ENCODE measurements around the gene MIOS. TPM values are rescaled to one million over a fixed set of nuclear protein-coding genes. Genes with fewer than 3 reads are reported as not detected.
A peak's percentile ranks its signal among the peaks of the same experiment; 100 is the strongest.

The MIOS gene
- polyA plus RNA-seq, 3 donors = 41.1 to 51.2 (median 42.3) TPM

DNA sequence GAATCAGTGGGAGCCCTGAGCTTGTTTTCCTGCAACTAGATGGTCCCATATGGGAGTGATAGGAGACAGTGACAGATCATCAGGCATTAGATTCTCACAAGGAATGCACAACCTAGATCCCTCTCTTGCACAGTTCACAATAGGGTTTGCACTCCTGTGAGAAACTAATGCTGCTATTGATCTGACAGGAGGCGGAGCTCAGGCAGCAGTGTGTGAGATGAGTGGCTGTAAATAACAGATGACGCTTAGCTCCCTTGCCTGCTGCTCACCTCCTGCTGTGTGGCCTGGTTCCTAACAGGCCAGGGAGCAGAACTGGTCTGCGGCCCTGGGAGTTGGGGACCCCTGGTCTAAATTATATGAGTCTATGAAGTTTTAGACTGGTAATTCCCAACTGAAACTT lies 3.9 kb downstream of the MIOS start:
- no peak for DNase-seq (ENCODE audit: extremely low read depth in 1 of 11, low read depth in 9 of 11, low spot score in 4 of 11)

DNA sequence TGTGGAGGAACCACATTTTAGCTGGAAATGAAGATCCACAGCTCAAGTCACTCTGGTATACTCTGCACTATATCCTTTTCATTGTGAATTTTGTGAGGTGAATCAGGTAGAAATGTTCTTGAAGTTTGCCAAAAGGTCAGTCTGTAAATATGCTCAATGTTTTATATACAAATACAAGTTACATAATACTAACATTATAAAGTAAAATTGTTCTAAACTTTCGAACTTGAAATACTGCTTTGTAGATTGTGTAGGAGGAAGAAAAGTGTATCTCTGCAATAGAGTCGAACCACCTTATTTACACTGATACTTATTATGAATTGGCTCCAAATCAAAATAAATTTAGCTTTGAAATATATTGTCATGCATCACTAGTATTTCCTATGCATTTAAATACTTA lies 7.0 kb downstream of the MIOS start:
- no peak for DNase-seq (ENCODE audit: extremely low read depth in 1 of 11, low read depth in 9 of 11, low spot score in 4 of 11)

- DNase-seq (ENCODE audit: extremely low read depth in 1 of 11, low read depth in 9 of 11, low spot score in 4 of 11) = no peak
These were observed 9.7 kb downstream of the MIOS start for GRCh38 chr7:7576344-7576743.

DNA sequence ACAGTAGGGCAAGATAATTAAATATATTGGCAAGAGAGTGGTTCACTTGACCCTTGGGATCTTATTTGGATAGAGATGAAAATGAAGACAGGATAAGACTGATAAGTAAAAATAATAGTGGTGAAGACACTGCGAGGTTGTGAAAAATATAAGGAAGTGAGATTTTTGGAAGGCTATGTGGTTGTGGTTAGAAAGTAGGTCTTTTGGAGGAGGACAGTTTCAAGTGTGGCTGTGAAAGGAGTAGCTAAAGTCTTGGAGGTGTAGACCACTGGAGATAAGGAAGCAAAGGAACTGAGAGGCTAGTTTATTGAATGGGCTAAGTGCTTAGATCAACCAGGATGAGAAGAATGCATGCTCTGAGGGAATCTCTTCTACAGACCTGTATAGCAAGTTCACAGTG lies 11.2 kb downstream of the MIOS start:
- no peak for DNase-seq (ENCODE audit: extremely low read depth in 1 of 11, low read depth in 9 of 11, low spot score in 4 of 11)

DNA sequence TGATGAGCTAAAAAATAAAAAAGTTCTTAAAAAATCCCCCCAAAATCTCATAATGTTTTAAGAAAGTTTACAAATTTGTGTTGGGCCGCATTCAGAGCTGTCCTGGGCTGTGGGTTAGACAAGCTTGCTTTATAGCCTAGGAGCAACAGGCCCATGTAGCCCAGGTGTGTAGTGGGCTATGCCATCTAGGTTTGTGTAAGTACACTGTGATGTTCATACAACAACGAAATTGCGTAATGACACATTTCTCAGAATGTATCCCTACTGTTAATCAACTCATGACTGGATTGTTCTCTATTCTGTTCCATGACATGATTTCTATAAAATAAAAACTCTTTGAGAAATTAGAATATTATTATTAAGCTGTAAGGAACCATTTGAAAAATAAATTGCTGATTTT lies 13.0 kb downstream of the MIOS start:
- no peak for DNase-seq (ENCODE audit: extremely low read depth in 1 of 11, low read depth in 9 of 11, low spot score in 4 of 11)

DNA sequence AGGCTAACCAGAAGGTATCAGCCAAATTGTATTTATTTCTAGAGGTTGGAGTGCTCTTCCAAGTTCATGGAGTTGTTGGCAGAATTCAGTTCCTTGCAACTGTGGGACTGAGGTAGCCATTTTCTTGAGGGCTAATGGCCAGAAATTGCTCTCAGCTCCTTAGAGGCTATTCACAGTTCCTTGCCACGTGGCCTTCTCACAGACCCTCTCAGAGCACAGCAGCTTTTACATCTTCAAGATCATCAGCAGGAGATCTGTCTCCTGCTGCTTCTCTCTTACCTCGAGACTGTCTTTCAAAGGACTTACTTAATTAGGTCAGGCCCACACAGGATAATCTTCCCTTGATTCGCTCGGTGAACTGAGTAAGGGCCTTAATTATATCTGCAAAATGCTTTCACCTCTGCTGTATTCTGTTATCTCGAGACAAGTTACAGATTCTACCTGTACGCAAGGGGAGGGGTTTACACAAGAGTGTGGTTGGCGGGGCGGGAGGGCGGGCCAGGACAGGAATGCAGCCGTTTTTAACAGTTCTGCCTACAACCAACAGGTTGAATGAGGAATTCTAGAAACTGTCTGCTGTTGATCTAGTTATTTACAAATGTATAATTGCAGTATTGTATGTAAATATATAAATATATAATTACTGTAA lies 15.0 kb downstream of the MIOS start:
- DNase-seq (ENCODE audit: extremely low read depth in 1 of 11, low read depth in 9 of 11, low spot score in 4 of 11) = no peak

DNA sequence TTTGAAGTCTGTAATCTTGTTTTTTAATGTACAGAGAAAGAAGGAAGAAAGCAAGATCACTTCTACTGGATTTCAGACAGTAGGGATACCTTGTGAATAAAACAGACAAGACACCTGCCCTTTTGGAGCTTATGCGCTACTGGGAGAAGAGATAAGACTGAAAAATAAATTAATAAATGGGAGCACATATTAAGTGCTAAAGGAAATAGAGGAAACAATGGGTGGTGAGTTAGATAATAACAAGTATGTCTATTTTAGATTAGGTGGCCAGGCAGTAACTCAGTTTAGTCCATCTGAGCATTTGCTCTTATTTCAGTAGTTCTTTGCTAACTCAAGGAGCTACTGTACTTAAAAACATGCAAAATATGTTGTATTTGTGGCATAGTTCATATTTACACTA lies 15.9 kb downstream of the MIOS start:
- DNase-seq (ENCODE audit: extremely low read depth in 1 of 11, low read depth in 9 of 11, low spot score in 4 of 11) = no peak

- DNase-seq (ENCODE audit: extremely low read depth in 1 of 11, low read depth in 9 of 11, low spot score in 4 of 11) = no peak
These were observed 17.0 kb downstream of the MIOS start for GRCh38 chr7:7583731-7584130.

DNA sequence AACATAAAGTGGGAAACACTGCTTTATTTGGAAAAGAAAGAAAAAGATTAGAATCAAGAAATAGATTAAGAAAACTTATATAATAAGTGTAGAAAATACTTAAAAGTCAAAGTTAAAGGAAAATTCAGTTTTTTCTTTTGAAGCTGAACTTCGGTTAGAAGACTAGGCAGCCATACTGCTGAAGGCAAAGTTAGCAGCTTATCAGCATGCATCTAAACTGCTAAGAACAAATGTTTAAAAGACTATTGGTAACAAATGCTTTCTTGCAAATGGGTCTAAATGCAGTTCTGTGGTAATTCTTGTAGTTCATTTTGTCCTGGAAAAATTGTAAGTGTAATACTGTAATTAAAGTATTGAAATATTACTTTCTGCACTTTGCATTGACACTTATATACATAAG lies 18.0 kb downstream of the MIOS start:
- DNase-seq (ENCODE audit: extremely low read depth in 1 of 11, low read depth in 9 of 11, low spot score in 4 of 11) = no peak

- no peak for DNase-seq (ENCODE audit: extremely low read depth in 1 of 11, low read depth in 9 of 11, low spot score in 4 of 11)
These were observed 18.7 kb downstream of the MIOS start for GRCh38 chr7:7585241-7585928.

- DNase-seq (ENCODE audit: extremely low read depth in 1 of 11, low read depth in 9 of 11, low spot score in 4 of 11) = peak in 7 of 11 donors; percentile 1 to 9 (median 3)
These were observed 28.8 kb downstream of the MIOS start for GRCh38 chr7:7595451-7595850.

GRCh38 chr7:7596176-7596575 lies 29.5 kb downstream of the MIOS start:
- no peak for DNase-seq (ENCODE audit: extremely low read depth in 1 of 11, low read depth in 9 of 11, low spot score in 4 of 11)

DNA sequence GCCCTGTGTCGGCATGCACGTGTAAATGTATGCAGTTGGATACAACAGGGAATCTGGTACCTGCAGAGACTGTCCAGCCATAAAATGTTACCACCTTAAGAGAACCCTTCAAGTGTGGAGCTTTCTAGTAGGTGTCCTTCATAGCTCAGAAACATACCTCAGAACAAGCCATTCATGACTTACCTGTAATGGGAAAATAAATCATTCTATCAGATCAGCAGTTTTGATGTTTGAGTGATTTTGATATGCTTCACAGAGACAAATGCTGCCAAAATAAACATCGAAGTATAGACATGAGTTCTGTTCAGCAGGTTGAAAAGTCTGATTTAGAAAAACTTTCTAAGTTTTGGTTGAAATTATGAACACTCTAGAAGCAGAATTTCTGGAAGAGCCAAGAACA lies 40.3 kb downstream of the MIOS start:
- DNase-seq (ENCODE audit: extremely low read depth in 1 of 11, low read depth in 9 of 11, low spot score in 4 of 11) = peak in 1 of 11 donors; percentile 0

GRCh38 chr7:7609330-7609729 lies 42.6 kb downstream of the MIOS start:
- no peak for DNase-seq (ENCODE audit: extremely low read depth in 1 of 11, low read depth in 9 of 11, low spot score in 4 of 11)

- DNase-seq (ENCODE audit: extremely low read depth in 1 of 11, low read depth in 9 of 11, low spot score in 4 of 11) = no peak
These were observed 45.8 kb downstream of the MIOS start for GRCh38 chr7:7612519-7612918.

GRCh38 chr7:7613210-7613609 lies 46.5 kb downstream of the MIOS start:
- no peak for DNase-seq (ENCODE audit: extremely low read depth in 1 of 11, low read depth in 9 of 11, low spot score in 4 of 11)

GRCh38 chr7:7614018-7614741 lies 47.5 kb downstream of the MIOS start:
- no peak for DNase-seq (ENCODE audit: extremely low read depth in 1 of 11, low read depth in 9 of 11, low spot score in 4 of 11)

- no peak for DNase-seq (ENCODE audit: extremely low read depth in 1 of 11, low read depth in 9 of 11, low spot score in 4 of 11)
These were observed 50.9 kb downstream of the MIOS start for GRCh38 chr7:7617550-7617949.

DNA sequence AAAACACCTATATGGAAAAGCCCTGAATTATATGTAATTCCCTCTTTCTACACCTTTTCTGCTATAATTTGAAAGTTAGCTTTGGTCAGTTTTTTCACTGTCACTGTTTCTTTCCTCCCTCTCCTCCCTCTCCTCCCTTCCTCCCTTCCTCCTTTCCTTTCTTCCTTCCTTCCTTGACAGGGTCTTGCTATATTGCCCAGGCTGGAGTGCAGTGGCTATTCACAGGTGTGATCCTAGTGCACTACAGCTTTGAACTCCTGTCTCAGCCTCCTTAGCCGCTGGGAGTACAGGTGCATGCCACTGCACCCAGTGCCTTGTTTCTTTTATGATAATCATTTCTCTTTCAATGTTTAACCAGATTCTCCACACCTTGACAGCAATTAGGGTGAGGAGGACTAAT lies 51.7 kb downstream of the MIOS start:
- DNase-seq (ENCODE audit: extremely low read depth in 1 of 11, low read depth in 9 of 11, low spot score in 4 of 11) = no peak

DNA sequence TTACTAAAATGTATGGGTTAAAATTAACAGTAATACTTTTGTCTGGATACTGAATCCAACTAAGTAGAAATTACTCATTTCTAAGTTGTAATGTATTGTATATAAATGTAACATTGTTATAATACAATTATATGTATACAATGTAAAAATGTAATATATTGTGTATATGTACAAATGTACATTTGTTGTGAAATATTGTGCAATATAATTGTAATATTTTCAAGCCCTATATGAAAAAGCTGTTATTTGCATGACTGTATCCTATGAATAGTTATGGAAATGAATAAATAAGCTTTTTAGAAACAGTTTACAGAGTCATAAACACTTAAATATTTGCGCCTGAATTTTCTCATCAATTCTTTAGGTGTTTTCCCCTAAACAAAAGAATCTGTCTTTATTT lies 53.6 kb downstream of the MIOS start:
- DNase-seq (ENCODE audit: extremely low read depth in 1 of 11, low read depth in 9 of 11, low spot score in 4 of 11) = no peak
